Airway epithelial cell (primary cell): Measurements from ENCODE around the gene BBS4. TPM values are rescaled to one million over a fixed set of nuclear protein-coding genes. Genes with fewer than 3 reads are reported as not detected.

ENCODE experiments used
- total RNA-seq: library from RNA; depleted of rRNA; stranded (reverse); fragments of >200 nt; gene quantifications from 2 replicates; pipeline ENCODE4 v1.2.3, GENCODE V29; 2015

The BBS4 gene, protein sequence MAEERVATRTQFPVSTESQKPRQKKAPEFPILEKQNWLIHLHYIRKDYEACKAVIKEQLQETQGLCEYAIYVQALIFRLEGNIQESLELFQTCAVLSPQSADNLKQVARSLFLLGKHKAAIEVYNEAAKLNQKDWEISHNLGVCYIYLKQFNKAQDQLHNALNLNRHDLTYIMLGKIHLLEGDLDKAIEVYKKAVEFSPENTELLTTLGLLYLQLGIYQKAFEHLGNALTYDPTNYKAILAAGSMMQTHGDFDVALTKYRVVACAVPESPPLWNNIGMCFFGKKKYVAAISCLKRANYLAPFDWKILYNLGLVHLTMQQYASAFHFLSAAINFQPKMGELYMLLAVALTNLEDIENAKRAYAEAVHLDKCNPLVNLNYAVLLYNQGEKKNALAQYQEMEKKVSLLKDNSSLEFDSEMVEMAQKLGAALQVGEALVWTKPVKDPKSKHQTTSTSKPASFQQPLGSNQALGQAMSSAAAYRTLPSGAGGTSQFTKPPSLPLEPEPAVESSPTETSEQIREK
- total RNA-seq: 9.0 and 11.0 TPM in 2 replicates

DNA sequence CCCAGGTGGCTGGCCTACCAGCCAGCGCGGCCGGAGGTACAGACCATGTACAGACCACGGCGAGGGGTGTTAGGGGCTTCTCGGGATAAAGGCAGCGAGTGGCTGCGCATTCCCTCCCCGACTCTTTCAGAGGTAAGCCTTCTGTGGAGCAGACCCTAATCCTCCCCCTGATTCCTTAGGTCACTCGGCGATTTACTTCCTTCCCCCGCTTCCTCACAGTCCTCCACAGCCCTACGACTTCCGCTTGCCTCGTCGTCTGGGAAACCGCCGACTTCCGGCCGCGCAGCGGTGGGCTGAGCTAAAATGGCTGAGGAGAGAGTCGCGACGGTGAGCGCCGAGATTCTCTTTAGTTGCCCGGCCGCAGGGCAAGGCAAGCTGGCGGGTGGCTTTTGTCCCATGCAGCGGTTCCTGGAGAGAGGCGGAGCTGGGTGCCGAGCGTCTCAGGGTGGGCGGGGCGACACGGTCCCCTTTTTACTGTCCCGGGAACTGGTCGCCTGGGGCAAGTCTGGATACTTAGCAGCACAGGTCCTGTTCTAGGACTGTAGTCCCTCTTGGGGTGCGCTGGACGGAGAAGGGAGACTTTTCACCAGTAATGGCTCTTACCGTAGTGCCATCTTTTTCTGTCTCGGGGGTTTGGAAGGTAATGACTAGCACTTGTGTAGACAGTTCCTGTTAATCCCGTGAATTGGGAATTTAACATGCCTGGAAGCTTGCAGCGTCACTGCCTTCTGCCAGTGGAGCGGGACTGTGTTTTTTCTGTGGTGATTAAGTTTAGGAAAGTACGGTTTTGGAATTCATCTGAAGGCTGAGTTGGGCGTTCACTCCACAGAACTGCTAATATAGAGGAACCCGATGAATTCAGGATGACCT, at the start of gene BBS4, which contains the start of gene HIGD2B:
Gene BBS4, plus strand, starts transcription at position 283 of the 870 bp plus-strand sequence. Its CDS starts 21 bp downstream, at position 304.
Gene HIGD2B, minus strand, starts transcription at position 258 of the 870 bp plus-strand sequence. CDS start 9,808 bp downstream, outside the sequence.

GRCh38 chr15:72654397-72654796, 31.6 kb upstream of the BBS4 start, which contains the start of gene GOLGA6B:
Gene GOLGA6B, plus strand, starts transcription at chr15:72654697. Its CDS starts 41 bp downstream, at chr15:72654738.

GRCh38 chr15:72783640-72784455, 97.8 kb downstream of the BBS4 start, which contains the start of gene ADPGK:
Gene ADPGK, minus strand, starts transcription at chr15:72783758. Its CDS starts 67 bp downstream, at chr15:72783691.

Other genes with a start within 250 kb of the BBS4 start
- gene ARIH1, start 211.9 kb upstream of the BBS4 start, total RNA-seq: 27.9 and 43.6 TPM in 2 replicates
- not detected in 2 replicates for gene GOLGA6B, start 31.5 kb upstream of the BBS4 start, total RNA-seq
- gene HIGD2B, start within 50 bp of the BBS4 start, total RNA-seq: not detected in 2 replicates
- 42.7 and 43.3 TPM in 2 replicates for gene ADPGK, start 97.6 kb downstream of the BBS4 start, total RNA-seq